D341Med (cell line): ENCODE measurements around the gene SMTNL2.
A peak's percentile ranks its signal among the peaks of the same experiment; 100 is the strongest.

ENCODE experiments used
- DNase-seq: peaks from one replicate; pipeline ENCODE4 v3.0.0; 2012; ENCODE audit warnings: low spot score

The SMTNL2 gene

DNA sequence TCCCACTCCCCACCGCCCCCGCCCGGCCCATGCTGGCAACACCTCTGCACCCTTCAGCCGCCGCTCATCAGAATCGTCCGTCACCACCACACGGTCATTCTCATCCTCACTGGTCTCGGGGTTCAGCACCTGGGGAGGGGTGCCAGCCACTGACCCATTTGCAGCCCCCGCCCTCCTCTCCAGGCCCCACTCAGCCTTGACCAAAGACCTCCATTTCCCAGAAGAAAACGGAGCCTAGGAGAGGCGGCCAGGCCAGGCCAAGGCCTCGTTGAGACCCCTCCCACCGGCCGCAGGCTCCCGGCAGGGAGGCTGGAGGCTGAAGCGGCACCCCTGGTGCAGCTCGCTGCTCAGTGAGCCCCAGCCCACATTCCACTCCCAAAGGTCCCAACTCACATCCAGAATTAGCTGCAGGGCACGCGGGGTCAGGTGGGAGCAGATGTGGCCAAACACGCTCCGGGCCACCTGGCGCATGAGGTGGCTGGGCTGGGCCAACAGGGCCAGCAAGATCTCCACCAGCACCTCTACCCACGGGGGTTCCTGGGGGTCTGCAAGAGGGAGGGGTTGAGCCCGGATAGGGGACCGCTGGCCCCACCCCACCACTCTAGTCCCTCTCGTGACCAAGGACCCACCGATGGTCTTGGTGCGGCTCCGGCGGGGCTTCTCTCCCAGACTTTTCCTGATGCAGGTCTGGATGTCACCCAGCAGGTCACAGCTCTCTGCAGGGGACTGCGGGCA, 38.9 kb upstream of the SMTNL2 start:
- no peak for DNase-seq

DNA sequence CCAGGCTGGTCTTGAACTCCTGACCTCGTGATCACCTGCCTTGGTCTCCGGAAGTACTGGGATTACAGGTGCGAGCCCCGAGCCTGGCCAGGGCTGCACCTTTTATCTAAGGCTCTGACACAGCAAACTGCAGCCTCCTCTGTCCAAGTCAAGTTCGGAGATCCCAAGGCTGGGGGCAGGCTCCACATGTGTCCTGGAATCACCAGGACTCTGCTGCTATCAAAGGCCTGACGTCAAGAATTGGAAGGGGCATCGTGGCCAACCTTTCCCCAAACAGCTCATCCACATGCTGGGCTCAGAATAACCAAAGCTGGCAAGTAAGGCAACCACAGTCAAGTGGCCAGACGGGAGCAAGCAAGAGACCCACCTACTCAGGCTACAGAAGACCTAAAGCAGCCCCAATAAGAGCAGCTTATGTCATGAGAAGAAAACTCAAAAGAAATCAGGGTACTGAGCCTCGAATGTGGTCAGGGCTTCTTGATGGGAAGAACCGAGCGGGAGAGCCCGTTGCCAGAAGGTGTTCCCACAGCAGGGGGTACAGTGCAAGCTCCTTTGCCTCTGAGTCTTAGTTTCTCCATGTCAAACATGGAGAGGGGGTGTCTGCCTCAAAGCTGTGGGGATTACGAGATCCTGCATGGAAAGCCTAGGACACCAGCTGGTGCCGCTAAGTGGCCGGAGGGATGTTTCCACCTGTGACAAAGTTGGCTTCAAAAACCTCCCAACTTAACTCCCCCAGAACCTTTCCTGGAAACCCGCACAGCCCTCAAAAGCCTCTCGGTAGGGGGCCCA, 37.0 kb upstream of the SMTNL2 start:
- DNase-seq, result no peak

DNA sequence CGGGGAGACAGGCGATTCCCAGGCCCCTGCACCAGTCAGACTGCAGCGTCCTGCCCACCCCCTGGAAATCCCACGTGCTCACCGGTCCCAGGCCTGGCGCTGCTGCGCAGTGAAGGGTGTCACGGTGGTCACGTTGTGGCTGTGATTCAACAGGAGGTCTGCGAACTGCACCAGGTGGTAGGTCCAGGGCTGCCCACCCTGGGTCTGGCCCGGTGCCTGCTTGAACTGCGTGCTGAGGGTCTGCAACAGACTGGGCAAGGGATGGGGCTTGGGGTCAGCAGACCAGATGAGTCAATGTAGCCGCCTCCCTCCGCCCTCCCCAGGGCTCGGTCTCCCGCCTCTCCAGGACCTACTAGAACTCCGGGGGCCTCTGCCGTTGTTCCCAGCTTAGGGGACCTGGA, 36.3 kb upstream of the SMTNL2 start:
- no peak for DNase-seq

DNA sequence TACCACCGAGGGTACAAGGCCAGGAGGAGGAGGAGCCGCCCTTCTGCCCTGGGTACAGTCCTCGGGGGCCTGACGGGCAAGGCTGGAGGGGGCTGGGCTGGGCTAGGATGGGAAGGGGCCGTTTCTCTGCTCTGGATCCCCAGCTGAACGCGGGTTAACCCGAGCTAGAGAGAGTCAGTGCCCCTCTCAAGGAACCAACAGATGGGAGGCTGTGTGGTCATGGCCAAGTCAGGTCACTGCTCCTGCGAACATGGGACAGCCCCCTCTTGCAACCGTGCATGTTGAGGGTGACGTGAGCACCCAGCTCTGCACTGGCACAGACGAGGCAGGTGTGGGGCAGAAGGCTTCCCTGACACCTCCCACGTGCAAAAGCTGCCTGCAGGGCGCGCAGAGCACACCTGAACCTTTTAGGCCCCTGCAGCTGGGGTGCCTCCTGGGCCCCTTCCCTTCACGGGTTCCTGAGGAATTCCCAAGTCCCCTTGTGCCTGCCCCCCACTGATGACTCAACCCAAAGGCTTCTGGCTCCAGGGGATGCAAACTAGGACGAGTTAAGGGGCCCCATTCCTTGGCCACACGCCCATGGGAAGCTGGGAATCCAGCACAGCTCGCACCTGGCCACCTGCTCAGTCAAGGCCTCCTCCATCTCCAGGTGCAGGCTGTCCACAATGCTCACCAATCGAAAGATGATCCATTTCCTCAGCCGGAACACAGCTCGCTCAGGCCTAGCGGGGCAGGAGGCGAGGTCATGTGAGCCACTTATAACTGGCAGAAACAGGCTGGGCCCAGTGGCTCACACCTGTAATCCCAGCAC, 35.4 kb upstream of the SMTNL2 start:
- no peak for DNase-seq

- DNase-seq, result no peak
Measured at GRCh38 chr17:4549781-4550533, 34.4 kb upstream of the SMTNL2 start.

DNA sequence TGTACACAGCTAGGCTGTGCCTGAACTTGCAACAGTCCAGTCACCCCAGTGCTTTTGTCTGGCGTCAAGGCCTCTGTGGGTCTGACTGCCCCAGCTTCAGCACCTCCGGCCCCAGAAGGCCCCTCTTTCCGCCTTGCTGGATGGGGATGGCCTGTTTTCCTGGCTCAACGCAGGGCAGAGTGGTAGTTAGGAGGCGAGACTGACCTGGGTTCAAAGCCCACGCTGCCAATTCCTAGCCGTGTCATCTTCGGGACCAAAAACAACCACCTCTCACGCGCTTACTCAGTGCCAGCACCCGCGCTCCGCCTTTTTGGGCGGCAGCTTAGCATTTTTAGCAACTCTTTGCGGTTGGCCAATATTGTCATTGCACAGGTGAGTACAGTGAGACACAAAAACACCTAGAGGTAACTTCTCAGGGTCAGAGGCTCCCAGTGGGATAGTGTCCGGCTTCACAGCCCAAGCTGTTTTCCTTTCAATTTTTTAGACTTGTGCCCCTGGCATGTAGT, 33.7 kb upstream of the SMTNL2 start:
- no peak for DNase-seq

DNA sequence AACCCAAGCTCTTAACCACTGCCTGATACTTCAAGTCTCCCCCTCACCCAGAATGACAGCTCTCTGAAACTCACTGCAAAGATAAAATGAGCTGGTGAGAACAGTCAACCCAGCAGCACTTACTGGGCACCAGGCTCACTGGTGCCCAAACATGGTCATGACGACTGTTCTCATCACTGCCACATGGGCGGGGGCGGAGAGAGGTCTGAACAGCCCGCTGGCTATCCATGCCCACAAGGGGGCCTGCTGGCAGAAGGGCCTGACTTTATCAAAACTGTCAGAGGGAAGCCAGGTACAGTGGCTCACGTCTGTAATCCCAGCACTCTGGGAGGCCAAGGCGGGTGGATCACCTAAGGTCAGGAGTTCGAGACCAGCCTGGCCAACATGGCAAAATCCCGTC, 33.2 kb upstream of the SMTNL2 start:
- DNase-seq, result no peak

- no peak for DNase-seq
Measured at GRCh38 chr17:4551796-4552525, 32.4 kb upstream of the SMTNL2 start.

DNA sequence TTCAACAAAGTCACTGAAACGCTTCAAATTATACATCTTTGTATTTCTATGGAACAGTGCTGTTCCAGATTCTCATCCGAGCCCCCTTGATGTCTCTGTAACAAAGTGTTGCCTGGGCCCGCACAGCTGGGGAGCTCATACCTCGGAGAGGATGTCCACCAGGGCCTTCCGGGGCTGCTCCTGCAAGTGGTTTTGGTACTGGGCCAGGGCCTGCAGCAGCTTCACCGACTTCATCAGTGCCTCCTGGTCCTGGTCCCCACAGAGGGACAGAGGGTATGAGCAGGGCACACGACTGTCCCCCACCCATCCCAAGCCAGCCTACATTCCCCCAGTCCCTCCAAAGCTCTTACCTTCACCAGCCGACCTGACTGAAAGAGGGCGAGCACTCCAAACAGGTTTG, 30.7 kb upstream of the SMTNL2 start:
- no peak for DNase-seq

GRCh38 chr17:4554441-4554996, 29.8 kb upstream of the SMTNL2 start:
- DNase-seq, result no peak

GRCh38 chr17:4554997-4555799, 29.1 kb upstream of the SMTNL2 start, which contains the start of gene MYBBP1A:
Gene MYBBP1A (minus strand): TSS chr17:4555384. CDS start chr17:4555324, 60 bp downstream.
- peak; percentile 95 for DNase-seq

DNA sequence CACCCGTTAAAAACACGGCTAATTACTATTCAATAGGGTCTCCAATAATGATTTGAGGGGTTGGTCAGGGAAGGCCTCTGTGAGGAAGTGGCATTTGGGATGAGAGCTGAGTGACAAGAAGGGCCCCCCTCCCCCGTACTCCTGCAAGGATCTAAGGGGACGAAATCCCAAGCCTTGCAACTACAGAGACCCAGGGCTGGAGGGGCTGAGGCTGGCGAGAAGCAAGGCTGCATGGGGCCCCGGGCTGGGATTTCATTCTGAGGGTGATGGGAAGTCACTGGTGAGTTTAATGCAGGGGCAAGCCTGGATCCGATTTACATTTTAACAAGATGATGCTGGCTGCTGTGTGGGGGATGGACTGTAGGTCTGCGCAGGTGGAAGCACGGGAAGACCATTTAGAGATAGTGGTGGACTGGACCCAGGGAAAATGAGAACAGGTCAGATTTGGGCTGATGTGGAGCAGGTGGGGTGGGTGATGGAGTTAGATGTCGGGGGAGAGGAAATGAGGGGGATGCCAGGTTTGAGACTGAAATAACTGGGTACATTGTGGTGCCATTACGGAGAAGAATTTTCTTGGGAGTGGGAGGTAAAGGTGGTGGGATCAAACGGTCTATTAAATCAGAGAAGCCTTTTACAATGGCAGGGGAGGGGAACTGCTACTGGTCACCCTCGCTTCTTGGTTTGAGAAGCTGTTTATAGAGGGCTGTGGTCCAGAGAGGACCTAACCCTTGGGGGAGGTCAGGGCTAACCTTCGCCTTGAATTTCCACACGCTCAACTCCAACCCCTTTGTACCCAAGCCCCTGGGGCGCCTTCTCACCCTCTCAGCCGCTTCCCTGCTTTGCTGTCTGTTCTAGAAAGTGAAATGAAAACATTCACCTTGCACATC, 28.2 kb upstream of the SMTNL2 start:
- no peak for DNase-seq

GRCh38 chr17:4556996-4557395, 27.3 kb upstream of the SMTNL2 start:
- no peak for DNase-seq

GRCh38 chr17:4557626-4558346, 26.5 kb upstream of the SMTNL2 start:
- DNase-seq, result no peak

DNA sequence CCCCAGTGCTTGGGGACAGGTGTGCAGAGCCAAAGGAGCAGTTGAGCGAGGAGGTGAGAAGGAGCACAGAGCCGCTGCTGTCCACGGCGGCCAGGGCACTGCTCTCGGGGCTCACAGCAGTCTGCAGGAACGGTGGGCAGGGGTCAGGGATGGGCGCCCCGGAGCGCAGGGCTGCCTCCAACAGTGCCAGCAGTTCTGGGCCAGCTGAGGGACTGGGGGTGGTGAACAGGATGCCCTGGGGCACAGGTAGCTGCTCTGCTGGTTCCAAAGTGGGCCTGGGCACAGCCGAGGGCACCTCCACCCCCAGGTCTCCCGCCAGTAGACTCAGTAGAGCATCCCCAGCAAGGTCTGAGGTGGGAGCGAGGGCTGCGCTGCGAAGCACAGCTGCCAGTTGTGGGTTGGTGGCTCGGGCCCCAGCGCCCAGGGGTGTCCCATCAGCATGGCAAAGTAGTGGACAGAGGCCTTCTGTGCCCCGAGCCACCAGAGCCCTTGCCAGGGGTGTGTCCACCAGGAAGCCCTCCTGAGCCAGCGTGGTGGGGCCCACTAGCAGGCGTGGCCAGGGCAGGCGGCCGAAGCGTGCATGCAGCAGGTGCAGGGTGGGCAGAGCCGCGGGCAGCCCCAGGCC, 25.9 kb upstream of the SMTNL2 start:
- DNase-seq, result no peak

- no peak for DNase-seq
Measured at GRCh38 chr17:4559139-4559791, 25.1 kb upstream of the SMTNL2 start.

DNA sequence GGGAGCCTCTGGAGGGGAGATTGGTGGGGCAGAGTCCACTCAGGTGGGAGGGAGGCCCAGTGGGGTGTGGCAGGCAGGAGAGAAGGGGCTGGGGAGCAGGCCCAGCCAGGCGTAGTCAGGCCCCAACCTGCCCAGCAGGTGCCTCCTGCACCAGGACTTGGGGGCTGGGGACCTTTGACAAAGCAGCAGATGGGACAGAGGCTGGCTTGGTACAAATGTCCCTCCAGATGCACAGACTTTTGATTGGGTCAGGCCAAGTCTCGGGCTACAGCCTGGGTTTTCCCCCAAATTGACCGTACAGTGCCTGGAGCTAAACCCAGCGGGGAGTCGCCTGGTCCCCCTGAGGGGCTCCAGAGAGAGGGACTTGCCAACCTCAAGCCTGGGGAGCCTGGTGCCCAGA, 24.4 kb upstream of the SMTNL2 start:
- DNase-seq, result no peak
